Endothelial cell of umbilical vein (primary cell): Measurements from ENCODE around the gene ZG16. TPM values are rescaled to one million over a fixed set of nuclear protein-coding genes. Genes with fewer than 3 reads are reported as not detected.

Source experiments
- BruUV-seq: library from RNA; stranded (reverse); fragments of 400-500 nt; replicated peaks from 2 replicates; lab custom pipeline; 2021; lab: Mats Ljungman, UMichigan
- CTCF ChIA-PET: fragments of 300-600, 350-600 bp; sonication (Branson Sonifier 250); formaldehyde crosslinking; loops from one replicate; lab custom pipeline; 2021; ENCODE audit warnings: antibody characterized with exemption, inconsistent platforms; lab: Charles Lee
- POLR2A ChIA-PET: fragments of 300-600, 350-600 bp; sonication (Branson Sonifier 250); formaldehyde crosslinking; loops from one replicate; lab custom pipeline; 2021; ENCODE audit warnings: antibody characterized with exemption, inconsistent platforms; lab: Charles Lee
- DNase-seq: peaks from one replicate; pipeline ENCODE4 v3.0.0-alpha.2; 2011; ENCODE audit warnings: low read depth, low spot score
- FAIRE-seq: peaks from 2 replicates; lab custom pipeline; 2011; peaks lifted over from hg19 to GRCh38; lab: Jason Lieb, UNC
- H2AFZ ChIP-seq: 2 replicates; pipeline ENCODE4 v1.6.0; 2012; ENCODE audit warnings: low read depth, low read length, control low read depth, inconsistent platforms
- H3K27ac ChIP-seq: 2 replicates; pipeline ENCODE4 v1.5.1; 2011; ENCODE audit warnings: low read depth, mild to moderate bottlenecking, control low read depth, low read length, moderate library complexity; ENCODE audit not compliant: insufficient read depth
- H3K27me3 ChIP-seq, 2 experiments: 2 replicates each; pipeline versions ENCODE4 v1.6.0 to v1.6.1; 2011; ENCODE audit warnings: low read length in 2 of 2, mixed read lengths in 1 of 2; ENCODE audit not compliant: control insufficient read depth in 2 of 2, insufficient read depth in 2 of 2
- H3K36me3 ChIP-seq, 2 experiments: 2 replicates in 1 of 2; 3 replicates in 1 of 2; pipeline ENCODE4 v1.5.1; 2011; ENCODE audit warnings: low read length in 2 of 2, mild to moderate bottlenecking in 1 of 2, moderate library complexity in 1 of 2; ENCODE audit not compliant: control insufficient read depth in 2 of 2, insufficient read depth in 2 of 2; ENCODE audit errors: extremely low read depth in 1 of 2
- H3K4me1 ChIP-seq: 3 replicates; pipeline ENCODE4 v1.5.1; 2011; ENCODE audit warnings: mild to moderate bottlenecking, low read length; ENCODE audit not compliant: control insufficient read depth, insufficient read depth; ENCODE audit errors: extremely low read depth
- H3K4me2 ChIP-seq: 2 replicates; pipeline ENCODE4 v1.6.1; 2011; ENCODE audit warnings: low read length, control low read depth, mixed read lengths; ENCODE audit not compliant: insufficient read depth
- H3K4me3 ChIP-seq, 3 experiments: fragments of 200-600 bp in 1 of 3; sonication (generic), shearing (Covaris generic) in 1 of 3; replicated peaks in 1 of 3; 2 replicates each; pipeline ENCODE4 v1.5.1; 2011 to 2016; ENCODE audit warnings: control low read depth in 3 of 3, low read length in 3 of 3, mild to moderate bottlenecking in 2 of 3, inconsistent platforms in 1 of 3, low read depth in 1 of 3, moderate library complexity in 1 of 3; ENCODE audit not compliant: insufficient read depth in 1 of 3
- H3K79me2 ChIP-seq: 2 replicates; pipeline ENCODE4 v1.6.0; 2012; ENCODE audit warnings: low read length, inconsistent platforms; ENCODE audit not compliant: control insufficient read depth, insufficient read depth
- H3K9ac ChIP-seq: replicated peaks from 2 replicates; pipeline ENCODE3; 2011; ENCODE audit warnings: low read length, control low read depth; ENCODE audit not compliant: insufficient read depth; ENCODE audit errors: extremely low read depth
- H3K9me1 ChIP-seq: replicated peaks from 3 replicates; pipeline ENCODE4 v1.6.0; 2011; ENCODE audit warnings: mild to moderate bottlenecking, low read length; ENCODE audit not compliant: control insufficient read depth, insufficient read depth; ENCODE audit errors: extremely low read depth
- H3K9me3 ChIP-seq: replicated peaks from 2 replicates; pipeline ENCODE4 v1.5.1; 2012; ENCODE audit warnings: low read length, inconsistent platforms; ENCODE audit not compliant: control insufficient read depth, insufficient read depth
- H4K20me1 ChIP-seq: replicated peaks from 2 replicates; pipeline ENCODE3; 2011; ENCODE audit warnings: mild to moderate bottlenecking, low read length; ENCODE audit not compliant: control insufficient read depth, insufficient read depth; ENCODE audit errors: extremely low read depth
- EZH2 ChIP-seq: IDR thresholded peaks from 2 replicates; pipeline ENCODE4 v1.6.1; 2012; ENCODE audit warnings: borderline replicate concordance, low read depth, mild to moderate bottlenecking, moderate library complexity, low read length, inconsistent platforms; ENCODE audit not compliant: severe bottlenecking
- FOS ChIP-seq: IDR thresholded peaks from 2 replicates; pipeline ENCODE4 v1.6.1; 2011; ENCODE audit warnings: mild to moderate bottlenecking, low read length, moderate library complexity, borderline replicate concordance; ENCODE audit not compliant: insufficient read depth
- GATA2 ChIP-seq: IDR thresholded peaks from 2 replicates; pipeline ENCODE4 v1.7.0; 2011; ENCODE audit warnings: low read depth, mild to moderate bottlenecking, moderate library complexity, mixed read lengths, low read length; ENCODE audit not compliant: insufficient read length, insufficient read depth
- MYC ChIP-seq: IDR thresholded peaks from one replicate; pipeline ENCODE4 v1.6.1; 2011; ENCODE audit warnings: mild to moderate bottlenecking, low read depth, low read length
- POLR2AphosphoS5 ChIP-seq: IDR thresholded peaks from 2 replicates; pipeline ENCODE4 v1.6.1; 2012; ENCODE audit warnings: low read depth, mild to moderate bottlenecking, control low read depth, low read length, moderate library complexity; ENCODE audit not compliant: insufficient read depth
- dilution Hi-C: fragments of 300-500 bp; cut with MboI; formaldehyde crosslinking; loops from one replicate; pipeline ENCODE4 v1.15.0; 2019; ENCODE audit warnings: low sequenced_read_pairs; ENCODE audit not compliant: extremely low pct_ligation_motif_present
- intact Hi-C: fragments of 100-400 bp; cut with micrococcal nuclease; formaldehyde crosslinking; loops from one replicate; pipeline ENCODE4 v1.10.0; 2022
- polyA plus RNA-seq, 4 experiments: library from polyadenylated mRNA; depleted of rRNA in 3 of 4; stranded (reverse) in 3 of 4; unstranded in 1 of 4; fragments of >200 nt; gene quantifications; 2 replicates each; pipeline versions ENCODE4 v1.2.1 to v1.2.3, GENCODE V29; 2011 to 2012; ENCODE audit warnings: missing spikeins in 1 of 4
- total RNA-seq: library from RNA; stranded (reverse); gene quantifications from 2 replicates; pipeline ENCODE4 v1.2.3, GENCODE V29; 2021

The ZG16 gene
- total and polyA plus RNA-seq, 2 donors (not counting 3 experiments of a cell fraction or from before 2014, with no cell fraction given) = not detected

DNA sequence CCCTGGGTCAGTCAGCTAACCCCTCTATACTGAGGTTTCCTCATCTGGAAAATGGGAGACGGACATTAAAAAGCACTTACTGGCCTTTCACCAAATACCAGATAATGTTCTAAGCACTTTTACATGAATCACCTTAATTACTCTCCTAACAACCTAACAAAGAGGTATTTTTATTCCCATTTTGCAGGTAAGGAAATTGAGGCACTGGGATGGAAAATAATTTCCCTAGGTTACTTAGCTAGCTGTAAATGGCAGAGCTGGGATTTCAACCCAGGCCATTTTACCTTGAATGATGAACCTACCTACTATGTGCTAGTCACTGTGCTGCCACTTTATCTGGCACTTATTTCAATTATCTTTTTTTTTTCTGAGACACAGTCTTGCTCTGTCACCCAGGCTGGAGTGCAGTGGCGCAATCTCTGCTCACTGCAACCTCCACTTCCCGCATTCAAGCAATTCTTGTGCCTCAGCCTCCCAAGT is 16.2 kb downstream of the ZG16 start:
- H4K20me1 ChIP-seq = no peaks in the 10 kb centered on the region
- POLR2A ChIA-PET = no interaction called here
- FAIRE-seq (no peak), DNase-seq (no peak)
- CTCF ChIA-PET = interaction anchor here (2.2 to 6.3 kb wide), 2 partner anchors 10 to 54 kb away, joined by 5 to 34 read pairs; no protein-coding TSS in a partner anchor
- H2AFZ ChIP-seq = no peak overlapping the region
- H3K4me3 ChIP-seq = no peak overlapping the region
- peaks cover 0 to 4% of the 10 kb centered on the region in 2 experiments for H3K36me3 ChIP-seq
- no TSS peak for BruUV-seq
- no peaks in the 10 kb centered on the region for H3K27me3 ChIP-seq
- H3K79me2 ChIP-seq = peaks cover 65% of the 10 kb centered on the region
- no peak overlapping the region for H3K4me2 ChIP-seq
- no peak overlapping the region for H3K27ac ChIP-seq
- H3K9ac ChIP-seq = no peak overlapping the region
- no peak for TF ChIP-seq POLR2AphosphoS5
- TF ChIP-seq MYC = no peak
- no peak for TF ChIP-seq FOS
- no peak for TF ChIP-seq EZH2
- no peaks in the 10 kb centered on the region for H3K9me3 ChIP-seq
- H3K4me1 ChIP-seq = peaks cover 21% of the 10 kb centered on the region
- intact Hi-C loops = loop anchor here (5.0 kb wide), 1 partner anchor 183 kb away; no protein-coding TSS in a partner anchor
- dilution Hi-C loops = no loop called here
- H3K9me1 ChIP-seq = no peaks in the 10 kb centered on the region

- no TSS peak for BruUV-seq
- Histone ChIP-seq H3K4me2 (no peak overlapping the region), H3K36me3 (peaks cover 9 to 12% of the 10 kb centered on the region in 2 experiments), H3K27ac (no peak overlapping the region), H3K27me3 (no peaks in the 10 kb centered on the region), H4K20me1 (no peaks in the 10 kb centered on the region), H2AFZ (no peak overlapping the region), H3K4me3 (no peak overlapping the region), H3K4me1 (peaks cover 9% of the 10 kb centered on the region), H3K9me1 (no peaks in the 10 kb centered on the region), H3K9ac (no peak overlapping the region), H3K9me3 (no peaks in the 10 kb centered on the region), H3K79me2 (peaks cover 4% of the 10 kb centered on the region)
- dilution Hi-C loops = loop anchor here (10.0 kb wide), 1 partner anchor 192 kb away; the partner anchor contains the start of genes HIRIP3 and INO80E
- FAIRE-seq (no peak), DNase-seq (no peak)
- ChIA-PET CTCF (interaction anchor here (0.8 to 3.1 kb wide), 2 partner anchors 13 to 46 kb away, joined by 3 to 16 read pairs; partner anchors contain the start of gene KIF22), POLR2A (no interaction called here)
- intact Hi-C loops = no loop called here
- TF ChIP-seq GATA2 (no peak), MYC (no peak), EZH2 (no peak), FOS (no peak)
These were observed 24.4 kb downstream of the ZG16 start for GRCh38 chr16:29802416-29802935.
